HG03432 (cell line): ENCODE data around the gene THBS3.
A peak's percentile ranks its signal among the peaks of the same experiment; 100 is the strongest.
"Not testable (repeated sequence)": the region's sequence is repeated elsewhere in the genome, so short reads cannot be mapped to it uniquely, and the experiment has no call there.

Experiments
- ATAC-seq: cut with Tn5 transposase; IDR thresholded peaks from one replicate; pipeline ENCODE4 v1.9.1; 2021; ENCODE audit warnings: mild to moderate bottlenecking, moderate library complexity; ENCODE audit not compliant: unreplicated experiment

The THBS3 gene

GRCh38 chr1:155208541-155209311, 1.0 kb upstream of the THBS3 start, which contains the start of gene MTX1:
TSS of gene MTX1 (plus strand) at chr1:155208695. CDS start at chr1:155208805, 110 bp downstream.
- ATAC-seq: peak; percentile 79

GRCh38 chr1:155206891-155207805, 549 bp downstream of the THBS3 start:
- ATAC-seq: no peak

- no peak for ATAC-seq
These were observed 1.6 kb downstream of the THBS3 start for GRCh38 chr1:155205969-155206593.

- ATAC-seq: no peak
These were observed 2.7 kb downstream of the THBS3 start for GRCh38 chr1:155205035-155205434.

- ATAC-seq: no peak
These were observed 4.8 kb downstream of the THBS3 start for GRCh38 chr1:155202731-155203515.

- ATAC-seq: no peak
These were observed 5.5 kb downstream of the THBS3 start for GRCh38 chr1:155202198-155202597.

- ATAC-seq: no peak
These were observed 6.8 kb downstream of the THBS3 start for GRCh38 chr1:155200920-155201319.

- no peak for ATAC-seq
These were observed 7.9 kb downstream of the THBS3 start for GRCh38 chr1:155199792-155200191.

GRCh38 chr1:155198547-155198906, 9.2 kb downstream of the THBS3 start:
- ATAC-seq: no peak

GRCh38 chr1:155197901-155198546, 9.7 kb downstream of the THBS3 start:
- no peak for ATAC-seq

- no peak for ATAC-seq
These were observed 10.6 kb downstream of the THBS3 start for GRCh38 chr1:155196893-155197638.

GRCh38 chr1:155196103-155196892, 11.4 kb downstream of the THBS3 start:
- ATAC-seq: no peak

GRCh38 chr1:155195201-155196102, 12.2 kb downstream of the THBS3 start:
- ATAC-seq: no peak

GRCh38 chr1:155193991-155194240, 13.8 kb downstream of the THBS3 start:
- not testable (repeated sequence) for ATAC-seq

- peak; percentile 60 for ATAC-seq
These were observed 14.3 kb downstream of the THBS3 start for GRCh38 chr1:155193275-155193990.

- ATAC-seq: no peak
These were observed 15.1 kb downstream of the THBS3 start for GRCh38 chr1:155192346-155193274.
